Panc1 (cell line): ENCODE measurements around the gene PLCB1. TPM values are rescaled to one million over a fixed set of nuclear protein-coding genes. Genes with fewer than 3 reads are reported as not detected.

ENCODE experiments used
- ATAC-seq: fragments of 200-7000 bp; cut with Tn5 transposase; 2 replicates; pipeline ENCODE4 v1.9.1; 2020; ENCODE audit warnings: mild to moderate bottlenecking, moderate library complexity
- BruUV-seq: library from RNA; stranded (reverse); fragments of 400-500 nt; replicated peaks from 2 replicates; lab custom pipeline; 2021; lab: Mats Ljungman, UMichigan
- CTCF ChIA-PET: fragments of 300-600 bp; sonication (Branson Sonifier 250); formaldehyde crosslinking; loops from one replicate; lab custom pipeline; 2022; ENCODE audit warnings: antibody characterized with exemption; lab: Charles Lee
- POLR2A ChIA-PET: fragments of 300-600 bp; sonication (Branson Sonifier 250); formaldehyde crosslinking; loops from one replicate; lab custom pipeline; 2022; ENCODE audit warnings: antibody characterized with exemption; lab: Charles Lee
- DNase-seq: peaks from one replicate; pipeline ENCODE4 v3.0.0-alpha.2; 2010; ENCODE audit warnings: low read depth, low spot score
- H3K27ac ChIP-seq: 2 replicates; pipeline ENCODE4 v1.5.1; 2011; ENCODE audit warnings: mild to moderate bottlenecking, low read length, inconsistent platforms
- H3K27me3 ChIP-seq: fragments of 200-500 bp; sonication (Bioruptor generic); 2 replicates; pipeline ENCODE4 v1.6.0; 2014; ENCODE audit warnings: low read length, inconsistent platforms; ENCODE audit not compliant: control insufficient read depth, insufficient read depth
- H3K36me3 ChIP-seq: fragments of 200-500 bp; sonication (Bioruptor generic); 2 replicates; pipeline ENCODE4 v1.5.1; 2014; ENCODE audit warnings: inconsistent platforms, mild to moderate bottlenecking, low read length, moderate library complexity; ENCODE audit not compliant: control insufficient read depth, insufficient read depth
- H3K4me1 ChIP-seq: 2 replicates; pipeline ENCODE4 v1.5.1; 2011; ENCODE audit warnings: inconsistent platforms, mild to moderate bottlenecking, low read length, moderate library complexity; ENCODE audit not compliant: control insufficient read depth, insufficient read depth
- H3K4me3 ChIP-seq, 2 experiments: 2 replicates each; pipeline ENCODE4 v1.5.1; 2011 to 2012; ENCODE audit warnings: low read depth in 2 of 2, low read length in 2 of 2, mild to moderate bottlenecking in 2 of 2, inconsistent platforms in 1 of 2, moderate library complexity in 1 of 2
- H3K9me3 ChIP-seq: fragments of 200-500 bp; sonication (Bioruptor generic); 2 replicates; pipeline ENCODE4 v1.5.1; 2014; ENCODE audit warnings: low read depth, mild to moderate bottlenecking, inconsistent platforms, low read length, moderate library complexity; ENCODE audit not compliant: control insufficient read depth, insufficient read depth
- POLR2AphosphoS5 ChIP-seq: IDR thresholded peaks from 2 replicates; pipeline ENCODE4 v1.6.1; 2012; ENCODE audit warnings: mild to moderate bottlenecking, low read depth, low read length, moderate library complexity
- SIN3A ChIP-seq: IDR thresholded peaks from 2 replicates; pipeline ENCODE4 v1.6.1; 2012; ENCODE audit warnings: low read depth, mild to moderate bottlenecking, low read length, moderate library complexity, borderline replicate concordance; ENCODE audit not compliant: insufficient read depth
- TCF7L2 ChIP-seq: IDR thresholded peaks from 2 replicates; pipeline ENCODE4 v1.6.1; 2011; ENCODE audit warnings: mild to moderate bottlenecking, low read depth, low read length, inconsistent platforms
- in situ Hi-C: cut with HindIII; loops from 2 replicates; pipeline ENCODE4 v1.10.0; 2016; ENCODE audit warnings: low sequenced_read_pairs, low pct_unique_long_range_greater_than_20kb
- intact Hi-C: fragments of 100-400 bp; cut with micrococcal nuclease; formaldehyde crosslinking; loops from one replicate; pipeline ENCODE4 v1.10.0; 2022; ENCODE audit not compliant: unreplicated experiment
- total RNA-seq: library from RNA; stranded (reverse); gene quantifications from one replicate; pipeline ENCODE4 v1.2.1, GENCODE V29; 2021; ENCODE audit not compliant: unreplicated experiment
- TF ChIP-seq, protein P1 (sequence below), 2 experiments: IDR thresholded peaks; 2 replicates each; pipeline ENCODE4 v1.6.1; 2011 to 2012; ENCODE audit warnings: low read depth in 2 of 2, control low read depth in 1 of 2, low read length in 1 of 2, mild to moderate bottlenecking in 1 of 2, moderate library complexity in 1 of 2; ENCODE audit not compliant: insufficient read depth in 1 of 2
- TF ChIP-seq, protein P2 (sequence below): fragments of 450-650 bp; IDR thresholded peaks from 2 replicates; pipeline ENCODE4 v1.5.1; 2017; ENCODE audit warnings: mild to moderate bottlenecking

The PLCB1 gene
- total RNA-seq, 1 experiment from 2014 or later, result 0.59 TPM

DNA sequence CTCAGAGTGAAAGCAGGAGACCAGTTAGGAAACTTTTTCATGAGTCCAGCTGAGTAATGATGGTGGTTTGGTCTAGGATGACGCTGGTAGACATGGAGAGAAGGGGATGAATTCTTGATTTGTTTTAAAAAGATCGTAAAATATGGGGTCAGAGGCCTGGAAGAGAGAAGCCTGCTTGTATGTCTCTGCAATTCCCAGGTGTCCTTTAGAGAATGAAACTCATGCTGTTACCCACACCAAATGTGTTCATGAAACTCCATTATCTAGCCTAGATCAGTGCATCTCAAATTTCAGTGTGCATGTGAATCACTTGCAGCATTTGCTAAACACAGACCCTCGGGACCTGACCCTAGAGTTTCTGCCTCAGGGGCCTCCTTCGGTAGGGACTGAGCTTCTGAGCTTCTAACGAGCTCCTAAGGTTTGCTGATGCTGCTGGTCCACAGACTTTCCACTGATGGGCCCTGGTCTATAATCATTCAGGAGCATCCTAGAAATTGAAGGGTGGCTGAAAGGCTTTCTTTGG, 634.9 kb downstream of the PLCB1 start:
- DNase-seq (no peak), ATAC-seq (no peak)
- BruUV-seq, result no TSS peak
- TF ChIP-seq SIN3A (no peak), TCF7L2 (no peak), POLR2AphosphoS5 (no peak)
- TF ChIP-seq, protein P1, sequence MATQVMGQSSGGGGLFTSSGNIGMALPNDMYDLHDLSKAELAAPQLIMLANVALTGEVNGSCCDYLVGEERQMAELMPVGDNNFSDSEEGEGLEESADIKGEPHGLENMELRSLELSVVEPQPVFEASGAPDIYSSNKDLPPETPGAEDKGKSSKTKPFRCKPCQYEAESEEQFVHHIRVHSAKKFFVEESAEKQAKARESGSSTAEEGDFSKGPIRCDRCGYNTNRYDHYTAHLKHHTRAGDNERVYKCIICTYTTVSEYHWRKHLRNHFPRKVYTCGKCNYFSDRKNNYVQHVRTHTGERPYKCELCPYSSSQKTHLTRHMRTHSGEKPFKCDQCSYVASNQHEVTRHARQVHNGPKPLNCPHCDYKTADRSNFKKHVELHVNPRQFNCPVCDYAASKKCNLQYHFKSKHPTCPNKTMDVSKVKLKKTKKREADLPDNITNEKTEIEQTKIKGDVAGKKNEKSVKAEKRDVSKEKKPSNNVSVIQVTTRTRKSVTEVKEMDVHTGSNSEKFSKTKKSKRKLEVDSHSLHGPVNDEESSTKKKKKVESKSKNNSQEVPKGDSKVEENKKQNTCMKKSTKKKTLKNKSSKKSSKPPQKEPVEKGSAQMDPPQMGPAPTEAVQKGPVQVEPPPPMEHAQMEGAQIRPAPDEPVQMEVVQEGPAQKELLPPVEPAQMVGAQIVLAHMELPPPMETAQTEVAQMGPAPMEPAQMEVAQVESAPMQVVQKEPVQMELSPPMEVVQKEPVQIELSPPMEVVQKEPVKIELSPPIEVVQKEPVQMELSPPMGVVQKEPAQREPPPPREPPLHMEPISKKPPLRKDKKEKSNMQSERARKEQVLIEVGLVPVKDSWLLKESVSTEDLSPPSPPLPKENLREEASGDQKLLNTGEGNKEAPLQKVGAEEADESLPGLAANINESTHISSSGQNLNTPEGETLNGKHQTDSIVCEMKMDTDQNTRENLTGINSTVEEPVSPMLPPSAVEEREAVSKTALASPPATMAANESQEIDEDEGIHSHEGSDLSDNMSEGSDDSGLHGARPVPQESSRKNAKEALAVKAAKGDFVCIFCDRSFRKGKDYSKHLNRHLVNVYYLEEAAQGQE (IDR thresholded peaks at IDR 0.05; ENCODE audit: insufficient read depth in 1 of 2, low read depth in 2 of 2, low read length in 1 of 2), result no peak
- TF ChIP-seq, protein P2, sequence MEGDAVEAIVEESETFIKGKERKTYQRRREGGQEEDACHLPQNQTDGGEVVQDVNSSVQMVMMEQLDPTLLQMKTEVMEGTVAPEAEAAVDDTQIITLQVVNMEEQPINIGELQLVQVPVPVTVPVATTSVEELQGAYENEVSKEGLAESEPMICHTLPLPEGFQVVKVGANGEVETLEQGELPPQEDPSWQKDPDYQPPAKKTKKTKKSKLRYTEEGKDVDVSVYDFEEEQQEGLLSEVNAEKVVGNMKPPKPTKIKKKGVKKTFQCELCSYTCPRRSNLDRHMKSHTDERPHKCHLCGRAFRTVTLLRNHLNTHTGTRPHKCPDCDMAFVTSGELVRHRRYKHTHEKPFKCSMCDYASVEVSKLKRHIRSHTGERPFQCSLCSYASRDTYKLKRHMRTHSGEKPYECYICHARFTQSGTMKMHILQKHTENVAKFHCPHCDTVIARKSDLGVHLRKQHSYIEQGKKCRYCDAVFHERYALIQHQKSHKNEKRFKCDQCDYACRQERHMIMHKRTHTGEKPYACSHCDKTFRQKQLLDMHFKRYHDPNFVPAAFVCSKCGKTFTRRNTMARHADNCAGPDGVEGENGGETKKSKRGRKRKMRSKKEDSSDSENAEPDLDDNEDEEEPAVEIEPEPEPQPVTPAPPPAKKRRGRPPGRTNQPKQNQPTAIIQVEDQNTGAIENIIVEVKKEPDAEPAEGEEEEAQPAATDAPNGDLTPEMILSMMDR, result no peak
- Histone ChIP-seq H3K27me3 (no peaks in the 10 kb centered on the region), H3K9me3 (no peaks in the 10 kb centered on the region), H3K4me3 (no peak overlapping the region), H3K36me3 (no peaks in the 10 kb centered on the region), H3K4me1 (no peaks in the 10 kb centered on the region), H3K27ac (no peak overlapping the region)
- ChIA-PET CTCF (no interaction called here), POLR2A (no interaction called here)
- intact Hi-C loops, result no loop called here
- in situ Hi-C loops, result no loop called here

DNA sequence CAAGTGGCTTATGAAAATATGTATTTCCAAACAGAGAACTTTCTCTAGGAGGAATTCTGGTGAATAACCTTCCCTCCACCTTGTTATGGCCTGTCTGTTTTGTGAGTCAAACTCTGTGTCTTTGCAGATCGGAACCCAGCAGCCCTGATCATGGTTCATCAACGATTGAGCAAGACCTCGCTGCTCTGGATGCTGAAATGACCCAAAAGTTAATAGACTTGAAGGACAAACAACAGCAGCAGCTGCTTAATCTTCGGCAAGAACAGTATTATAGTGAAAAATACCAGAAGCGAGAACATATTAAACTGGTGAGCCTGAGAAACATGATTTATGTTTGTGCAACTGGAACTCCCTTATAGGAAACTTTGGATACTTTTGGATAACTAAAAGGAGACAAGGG, 642.3 kb downstream of the PLCB1 start:
- in situ Hi-C loops (no loop called here), intact Hi-C loops (no loop called here)
- ChIA-PET POLR2A (no interaction called here), CTCF (no interaction called here)
- BruUV-seq, result no TSS peak
- Histone ChIP-seq H3K9me3 (no peaks in the 10 kb centered on the region), H3K27ac (no peak overlapping the region), H3K4me1 (no peaks in the 10 kb centered on the region), H3K4me3 (no peak overlapping the region), H3K36me3 (no peaks in the 10 kb centered on the region), H3K27me3 (no peaks in the 10 kb centered on the region)
- DNase-seq, result no peak
- TF ChIP-seq TCF7L2 (no peak), SIN3A (no peak), POLR2AphosphoS5 (no peak)
- TF ChIP-seq, protein P2, result no peak
- TF ChIP-seq, protein P1 (IDR thresholded peaks at IDR 0.05; ENCODE audit: insufficient read depth in 1 of 2, low read depth in 2 of 2, low read length in 1 of 2), result no peak
- no peak for ATAC-seq
